Tibial nerve (tissue), 3 donors: Measurements from ENCODE around the gene HDAC11.

Experiments used
- CTCF ChIP-seq, 5 experiments: fragments of 200-600 bp in 3 of 5; fragments of 450-650 bp in 2 of 5; sonication (generic) in 3 of 5; IDR thresholded peaks; one replicate each; pipeline ENCODE4 v1.5.1; 2016 to 2019; ENCODE audit warnings: antibody characterized with exemption in 5 of 5, mild to moderate bottlenecking in 3 of 5, moderate library complexity in 2 of 5
- POLR2A ChIP-seq, 2 donors: fragments of 450-650 bp; IDR thresholded peaks; one replicate each; pipeline ENCODE4 v1.6.1; 2017; ENCODE audit warnings: antibody characterized with exemption in 2 of 2, mild to moderate bottlenecking in 2 of 2, moderate library complexity in 2 of 2

- TF ChIP-seq CTCF (IDR thresholded peaks at IDR 0.05) (no peak), POLR2A (IDR thresholded peaks at IDR 0.05) (no peak)
Observed at GRCh38 chr3:13552857-13553652, 72.9 kb downstream of the HDAC11 start.
